Measurements from ENCODE around the gene TEX53.

The TEX53 gene

GRCh38 chr9:114633438-114634089 is 24.0 kb downstream of the TEX53 start:
- no peak for DNase-seq

GRCh38 chr9:114631166-114631565 is 26.4 kb downstream of the TEX53 start:
- no peak for DNase-seq

- DNase-seq, result no peak
Observed at GRCh38 chr9:114629563-114630090, 28.0 kb downstream of the TEX53 start.

- no peak for DNase-seq
Observed at GRCh38 chr9:114627553-114627952, 30.1 kb downstream of the TEX53 start.

GRCh38 chr9:114626415-114627020 is 31.1 kb downstream of the TEX53 start:
- DNase-seq, result no peak

- DNase-seq, result no peak
Observed at GRCh38 chr9:114624677-114625076, 32.9 kb downstream of the TEX53 start.

- peak in 1 of 14 donors; percentile 35 for DNase-seq
Observed at GRCh38 chr9:114621975-114622609, 35.5 kb downstream of the TEX53 start.

GRCh38 chr9:114621561-114621960 is 36.0 kb downstream of the TEX53 start:
- DNase-seq, result no peak

GRCh38 chr9:114619191-114619761 is 38.3 kb downstream of the TEX53 start:
- no peak for DNase-seq

GRCh38 chr9:114616684-114617520 is 40.7 kb downstream of the TEX53 start:
- DNase-seq, result peak in 10 of 14 donors; percentile 13 to 63 (median 28)

- DNase-seq, result no peak
Observed at GRCh38 chr9:114614373-114614772, 43.2 kb downstream of the TEX53 start.

GRCh38 chr9:114613919-114614318 is 43.7 kb downstream of the TEX53 start:
- no peak for DNase-seq

GRCh38 chr9:114613087-114613486 is 44.5 kb downstream of the TEX53 start:
- DNase-seq, result no peak

- peak in 1 of 14 donors; percentile 47 for DNase-seq
Observed at GRCh38 chr9:114612272-114612923, 45.2 kb downstream of the TEX53 start.

- DNase-seq, result peak in 12 of 14 donors; percentile 24 to 78 (median 61)
Observed at GRCh38 chr9:114611516-114612271, 45.9 kb downstream of the TEX53 start.

GRCh38 chr9:114608525-114608796 is 49.1 kb downstream of the TEX53 start:
- DNase-seq, result no peak

- DNase-seq, result no peak
Observed at GRCh38 chr9:114607671-114608524, 49.7 kb downstream of the TEX53 start.

- DNase-seq, result no peak
Observed at GRCh38 chr9:114606597-114607207, 50.9 kb downstream of the TEX53 start.
